Lower leg skin (tissue), 3 donors: ENCODE results near the gene SORCS2.

ENCODE experiments used
- POLR2A ChIP-seq, 2 donors: fragments of 450-650 bp; IDR thresholded peaks; one replicate each; pipeline ENCODE4 v1.6.1; 2016 to 2017; ENCODE audit warnings: antibody characterized with exemption in 2 of 2, mild to moderate bottlenecking in 1 of 2, moderate library complexity in 1 of 2
- TF ChIP-seq, protein P1 (sequence below), 3 donors: fragments of 450-650 bp; IDR thresholded peaks; one replicate each; pipeline ENCODE4 v1.5.1; 2016; ENCODE audit warnings: antibody characterized with exemption in 3 of 3, mild to moderate bottlenecking in 3 of 3, moderate library complexity in 2 of 3

DNA sequence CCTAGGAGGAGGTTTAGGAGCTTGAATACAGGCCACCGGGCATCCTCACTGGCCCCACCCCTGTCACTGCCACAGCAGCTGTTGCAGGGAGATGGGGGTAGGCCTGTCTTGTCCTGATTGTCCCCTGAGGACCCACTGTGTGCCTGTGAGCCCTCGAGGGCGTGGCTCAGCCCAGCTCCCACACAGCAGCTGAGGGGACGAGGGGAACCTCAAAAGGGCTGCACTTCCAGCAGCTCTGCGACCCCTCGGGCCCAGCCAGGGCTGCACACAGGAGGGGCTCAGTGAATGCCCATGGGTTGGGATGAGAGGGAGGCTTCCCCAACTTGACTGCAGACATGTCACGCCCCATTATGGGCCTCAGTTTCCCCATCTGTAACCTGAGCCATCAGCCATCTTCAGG is 521.4 kb downstream of the SORCS2 start:
- TF ChIP-seq, protein P1, sequence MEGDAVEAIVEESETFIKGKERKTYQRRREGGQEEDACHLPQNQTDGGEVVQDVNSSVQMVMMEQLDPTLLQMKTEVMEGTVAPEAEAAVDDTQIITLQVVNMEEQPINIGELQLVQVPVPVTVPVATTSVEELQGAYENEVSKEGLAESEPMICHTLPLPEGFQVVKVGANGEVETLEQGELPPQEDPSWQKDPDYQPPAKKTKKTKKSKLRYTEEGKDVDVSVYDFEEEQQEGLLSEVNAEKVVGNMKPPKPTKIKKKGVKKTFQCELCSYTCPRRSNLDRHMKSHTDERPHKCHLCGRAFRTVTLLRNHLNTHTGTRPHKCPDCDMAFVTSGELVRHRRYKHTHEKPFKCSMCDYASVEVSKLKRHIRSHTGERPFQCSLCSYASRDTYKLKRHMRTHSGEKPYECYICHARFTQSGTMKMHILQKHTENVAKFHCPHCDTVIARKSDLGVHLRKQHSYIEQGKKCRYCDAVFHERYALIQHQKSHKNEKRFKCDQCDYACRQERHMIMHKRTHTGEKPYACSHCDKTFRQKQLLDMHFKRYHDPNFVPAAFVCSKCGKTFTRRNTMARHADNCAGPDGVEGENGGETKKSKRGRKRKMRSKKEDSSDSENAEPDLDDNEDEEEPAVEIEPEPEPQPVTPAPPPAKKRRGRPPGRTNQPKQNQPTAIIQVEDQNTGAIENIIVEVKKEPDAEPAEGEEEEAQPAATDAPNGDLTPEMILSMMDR (IDR thresholded peaks at IDR 0.05) = no peak
- TF ChIP-seq POLR2A (IDR thresholded peaks at IDR 0.05) = no peak
